ENCODE results near the gene TMEM171.

TMEM171 gene

GRCh38 chr5:73137563-73138530 lies 17.5 kb downstream of the TMEM171 start:
- Histone ChIP-seq H3K36me3 (ENCODE audit: insufficient read depth, low read length) (no peaks in the 10 kb centered on the region), H3K27me3 (ENCODE audit: control insufficient read depth in 1 of 2, insufficient read depth in 2 of 2, low read length in 2 of 2) (peaks cover 0 to 9% of the 10 kb centered on the region in 2 donors), H3K4me1 (ENCODE audit: insufficient read depth, low read length) (no peaks in the 10 kb centered on the region), H3K27ac (ENCODE audit: low read depth, low read length) (no peak overlapping the region), H3K9me3 (ENCODE audit: low read length) (no peaks in the 10 kb centered on the region), H3K4me3 (ENCODE audit: low read depth in 1 of 2, low read length in 2 of 2) (no peak overlapping the region), H3K9ac (ENCODE audit: low read length) (no peak overlapping the region)

GRCh38 chr5:73139485-73139884 lies 19.1 kb downstream of the TMEM171 start:
- H3K36me3 ChIP-seq (ENCODE audit: insufficient read depth, low read length): no peaks in the 10 kb centered on the region
- H3K27me3 ChIP-seq (ENCODE audit: control insufficient read depth in 1 of 2, insufficient read depth in 2 of 2, low read length in 2 of 2): peaks cover 0 to 9% of the 10 kb centered on the region in 2 donors
- no peaks in the 10 kb centered on the region for H3K4me1 ChIP-seq (ENCODE audit: insufficient read depth, low read length)
- H3K4me3 ChIP-seq (ENCODE audit: low read depth in 1 of 2, low read length in 2 of 2): no peak overlapping the region
- H3K9me3 ChIP-seq (ENCODE audit: low read length): no peaks in the 10 kb centered on the region
- no peak overlapping the region for H3K27ac ChIP-seq (ENCODE audit: low read depth, low read length)
- H3K9ac ChIP-seq (ENCODE audit: low read length): no peak overlapping the region

GRCh38 chr5:73140801-73141200 lies 20.4 kb downstream of the TMEM171 start:
- Histone ChIP-seq H3K27ac (ENCODE audit: low read depth, low read length) (no peak overlapping the region), H3K4me1 (ENCODE audit: insufficient read depth, low read length) (no peaks in the 10 kb centered on the region), H3K36me3 (ENCODE audit: insufficient read depth, low read length) (no peaks in the 10 kb centered on the region), H3K4me3 (ENCODE audit: low read depth in 1 of 2, low read length in 2 of 2) (no peak overlapping the region), H3K9ac (ENCODE audit: low read length) (no peak overlapping the region), H3K27me3 (ENCODE audit: control insufficient read depth in 1 of 2, insufficient read depth in 2 of 2, low read length in 2 of 2) (peaks cover 0 to 7% of the 10 kb centered on the region in 2 donors), H3K9me3 (ENCODE audit: low read length) (no peaks in the 10 kb centered on the region)

- Histone ChIP-seq H3K4me3 (ENCODE audit: low read depth in 1 of 2, low read length in 2 of 2) (no peak overlapping the region), H3K36me3 (ENCODE audit: insufficient read depth, low read length) (no peaks in the 10 kb centered on the region), H3K9me3 (ENCODE audit: low read length) (no peaks in the 10 kb centered on the region), H3K4me1 (ENCODE audit: insufficient read depth, low read length) (no peaks in the 10 kb centered on the region), H3K9ac (ENCODE audit: low read length) (no peak overlapping the region), H3K27ac (ENCODE audit: low read depth, low read length) (no peak overlapping the region), H3K27me3 (ENCODE audit: control insufficient read depth in 1 of 2, insufficient read depth in 2 of 2, low read length in 2 of 2) (no peaks in the 10 kb centered on the region)
Observed at GRCh38 chr5:73142035-73142434, 21.7 kb downstream of the TMEM171 start.

GRCh38 chr5:73143716-73144115 lies 23.3 kb downstream of the TMEM171 start:
- H3K27ac ChIP-seq (ENCODE audit: low read depth, low read length): no peak overlapping the region
- H3K27me3 ChIP-seq (ENCODE audit: control insufficient read depth in 1 of 2, insufficient read depth in 2 of 2, low read length in 2 of 2): no peaks in the 10 kb centered on the region
- no peaks in the 10 kb centered on the region for H3K4me1 ChIP-seq (ENCODE audit: insufficient read depth, low read length)
- H3K9ac ChIP-seq (ENCODE audit: low read length): no peak overlapping the region
- no peak overlapping the region for H3K4me3 ChIP-seq (ENCODE audit: low read depth in 1 of 2, low read length in 2 of 2)
- H3K9me3 ChIP-seq (ENCODE audit: low read length): no peaks in the 10 kb centered on the region
- H3K36me3 ChIP-seq (ENCODE audit: insufficient read depth, low read length): no peaks in the 10 kb centered on the region

- Histone ChIP-seq H3K27me3 (ENCODE audit: control insufficient read depth in 1 of 2, insufficient read depth in 2 of 2, low read length in 2 of 2) (no peaks in the 10 kb centered on the region), H3K9ac (ENCODE audit: low read length) (no peak overlapping the region), H3K9me3 (ENCODE audit: low read length) (no peaks in the 10 kb centered on the region), H3K4me1 (ENCODE audit: insufficient read depth, low read length) (no peaks in the 10 kb centered on the region), H3K36me3 (ENCODE audit: insufficient read depth, low read length) (no peaks in the 10 kb centered on the region), H3K4me3 (ENCODE audit: low read depth in 1 of 2, low read length in 2 of 2) (no peak overlapping the region), H3K27ac (ENCODE audit: low read depth, low read length) (no peak overlapping the region)
Observed at GRCh38 chr5:73149540-73149939, 29.2 kb downstream of the TMEM171 start.

GRCh38 chr5:73150876-73151275 lies 30.5 kb downstream of the TMEM171 start:
- Histone ChIP-seq H3K9ac (ENCODE audit: low read length) (no peak overlapping the region), H3K27ac (ENCODE audit: low read depth, low read length) (no peak overlapping the region), H3K9me3 (ENCODE audit: low read length) (no peaks in the 10 kb centered on the region), H3K4me3 (ENCODE audit: low read depth in 1 of 2, low read length in 2 of 2) (no peak overlapping the region), H3K27me3 (ENCODE audit: control insufficient read depth in 1 of 2, insufficient read depth in 2 of 2, low read length in 2 of 2) (no peaks in the 10 kb centered on the region), H3K4me1 (ENCODE audit: insufficient read depth, low read length) (no peaks in the 10 kb centered on the region), H3K36me3 (ENCODE audit: insufficient read depth, low read length) (no peaks in the 10 kb centered on the region)

GRCh38 chr5:73151766-73152410 lies 31.5 kb downstream of the TMEM171 start:
- Histone ChIP-seq H3K9me3 (ENCODE audit: low read length) (no peaks in the 10 kb centered on the region), H3K4me3 (ENCODE audit: low read depth in 1 of 2, low read length in 2 of 2) (no peak overlapping the region), H3K27ac (ENCODE audit: low read depth, low read length) (no peak overlapping the region), H3K9ac (ENCODE audit: low read length) (no peak overlapping the region), H3K4me1 (ENCODE audit: insufficient read depth, low read length) (no peaks in the 10 kb centered on the region), H3K36me3 (ENCODE audit: insufficient read depth, low read length) (no peaks in the 10 kb centered on the region), H3K27me3 (ENCODE audit: control insufficient read depth in 1 of 2, insufficient read depth in 2 of 2, low read length in 2 of 2) (no peaks in the 10 kb centered on the region)

GRCh38 chr5:73152411-73153388 lies 32.3 kb downstream of the TMEM171 start:
- Histone ChIP-seq H3K27ac (ENCODE audit: low read depth, low read length) (no peak overlapping the region), H3K9me3 (ENCODE audit: low read length) (no peaks in the 10 kb centered on the region), H3K4me1 (ENCODE audit: insufficient read depth, low read length) (no peaks in the 10 kb centered on the region), H3K36me3 (ENCODE audit: insufficient read depth, low read length) (no peaks in the 10 kb centered on the region), H3K9ac (ENCODE audit: low read length) (no peak overlapping the region), H3K27me3 (ENCODE audit: control insufficient read depth in 1 of 2, insufficient read depth in 2 of 2, low read length in 2 of 2) (no peaks in the 10 kb centered on the region), H3K4me3 (ENCODE audit: low read depth in 1 of 2, low read length in 2 of 2) (no peak overlapping the region)

- no peaks in the 10 kb centered on the region for H3K9me3 ChIP-seq (ENCODE audit: low read length)
- H3K27ac ChIP-seq (ENCODE audit: low read depth, low read length): no peak overlapping the region
- H3K4me1 ChIP-seq (ENCODE audit: insufficient read depth, low read length): no peaks in the 10 kb centered on the region
- H3K27me3 ChIP-seq (ENCODE audit: control insufficient read depth in 1 of 2, insufficient read depth in 2 of 2, low read length in 2 of 2): no peaks in the 10 kb centered on the region
- no peaks in the 10 kb centered on the region for H3K36me3 ChIP-seq (ENCODE audit: insufficient read depth, low read length)
- no peak overlapping the region for H3K9ac ChIP-seq (ENCODE audit: low read length)
- H3K4me3 ChIP-seq (ENCODE audit: low read depth in 1 of 2, low read length in 2 of 2): no peak overlapping the region
Observed at GRCh38 chr5:73153513-73153912, 33.1 kb downstream of the TMEM171 start.
